SKM-1 (cell line): ENCODE measurements around the gene NNT.
"Not testable (repeated sequence)": the region's sequence is repeated elsewhere in the genome, so short reads cannot be mapped to it uniquely, and the experiment has no call there.

Experiments used
- DNase-seq: peaks from one replicate; lab custom pipeline; 2025; ENCODE audit not compliant: unreplicated experiment; lab: John Stamatoyannopoulos, UW

Gene NNT

DNA sequence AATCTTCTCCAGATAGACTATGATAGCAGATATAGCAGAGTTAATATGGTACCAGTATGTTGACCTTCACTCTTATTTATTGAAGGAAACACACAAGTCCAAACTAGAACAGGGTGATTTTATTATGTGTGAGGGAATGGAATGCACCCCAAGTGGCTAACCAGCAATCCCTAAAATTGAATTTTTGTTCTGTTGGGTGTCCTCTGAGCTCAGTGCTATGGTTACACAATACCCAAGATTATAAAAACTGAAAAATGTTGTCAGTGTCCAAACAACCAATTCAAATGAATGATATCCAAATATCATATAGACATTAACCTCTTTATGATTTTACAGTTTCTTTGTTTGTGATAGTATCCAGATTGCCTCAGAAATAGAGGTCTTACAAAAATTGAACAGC, 60.9 kb downstream of the NNT start:
- no peak for DNase-seq

GRCh38 chr5:43664501-43665040, 61.6 kb downstream of the NNT start:
- DNase-seq: no peak

GRCh38 chr5:43665749-43666148, 62.8 kb downstream of the NNT start:
- not testable (repeated sequence) for DNase-seq

DNA sequence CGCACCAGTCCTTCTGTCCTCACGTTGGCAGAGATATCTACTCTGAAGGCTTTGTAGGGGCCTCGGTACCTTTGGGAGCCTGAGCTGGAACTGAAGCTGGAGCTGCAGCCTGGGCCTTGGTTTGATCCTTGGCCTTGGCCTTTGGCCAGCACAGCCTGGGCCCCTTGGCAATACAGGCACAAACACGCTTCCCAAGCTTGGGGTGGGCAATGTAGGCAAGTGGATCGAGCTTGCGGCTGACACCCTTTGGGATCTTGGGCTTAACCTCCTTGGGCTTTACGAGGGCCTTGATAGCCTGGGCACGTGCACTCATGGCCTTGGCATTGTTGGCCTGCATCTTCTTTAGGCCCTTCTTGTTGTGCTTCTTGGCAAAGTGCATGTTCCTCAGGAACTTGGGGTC, 63.7 kb downstream of the NNT start:
- DNase-seq: not testable (repeated sequence)

GRCh38 chr5:43667379-43667778, 64.4 kb downstream of the NNT start:
- DNase-seq: not testable (repeated sequence)

GRCh38 chr5:43674536-43674935, 71.6 kb downstream of the NNT start:
- no peak for DNase-seq

DNA sequence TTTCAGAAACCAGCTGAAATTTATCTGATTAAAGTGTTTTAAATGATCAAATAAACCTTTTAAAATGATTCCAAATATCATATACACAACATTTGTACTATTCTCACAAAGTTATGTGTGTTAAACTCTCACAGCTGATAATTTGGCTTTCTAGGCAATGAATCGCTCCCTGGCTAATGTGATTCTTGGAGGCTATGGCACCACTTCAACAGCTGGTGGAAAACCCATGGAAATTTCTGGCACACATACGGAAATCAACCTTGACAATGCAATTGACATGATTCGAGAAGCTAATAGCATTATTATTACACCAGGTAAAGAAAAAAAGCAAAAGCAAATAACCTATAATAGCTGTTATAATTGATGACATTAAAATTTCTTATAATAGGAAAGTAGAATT, 72.4 kb downstream of the NNT start:
- no peak for DNase-seq

DNA sequence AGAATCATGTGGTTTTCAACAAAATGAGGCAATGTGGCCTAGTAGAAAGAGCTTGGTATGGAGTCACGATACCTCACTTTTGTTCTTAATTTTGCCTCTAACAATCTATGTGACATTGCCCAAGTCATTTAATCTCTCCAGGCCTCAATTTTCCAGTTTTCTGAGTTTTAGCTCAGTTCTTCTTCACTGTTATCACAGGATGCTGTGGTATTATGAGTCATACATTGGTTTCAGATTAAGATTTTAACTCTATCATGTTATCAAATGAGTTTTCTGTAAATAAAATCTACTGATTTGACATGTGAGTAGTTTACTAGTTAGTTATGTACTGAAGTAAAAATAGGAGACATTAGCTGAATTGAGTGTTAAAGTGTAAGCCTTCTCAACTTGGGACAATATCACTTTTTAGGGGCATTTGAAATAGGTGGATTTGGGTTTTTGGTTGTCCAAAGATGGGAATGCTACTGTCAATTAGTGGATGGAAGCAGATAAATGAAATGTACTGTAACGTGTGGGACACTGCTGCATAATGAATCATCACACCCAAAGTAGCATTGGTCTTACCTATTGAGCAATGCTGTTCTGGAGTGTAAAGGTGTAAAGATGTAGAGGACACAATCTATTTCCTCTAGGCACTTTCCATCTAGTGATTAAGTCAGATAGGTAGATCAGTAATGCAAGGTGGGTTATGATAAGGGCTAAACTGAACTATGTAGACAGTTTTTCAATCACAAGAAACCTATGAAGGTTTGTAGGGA, 73.3 kb downstream of the NNT start:
- DNase-seq: no peak

GRCh38 chr5:43677253-43677652, 74.3 kb downstream of the NNT start:
- no peak for DNase-seq

- no peak for DNase-seq
Measured at GRCh38 chr5:43679214-43679613, 76.2 kb downstream of the NNT start.

GRCh38 chr5:43680286-43680685, 77.3 kb downstream of the NNT start:
- no peak for DNase-seq

GRCh38 chr5:43683884-43684471, 81.0 kb downstream of the NNT start:
- DNase-seq: no peak

- no peak for DNase-seq
Measured at GRCh38 chr5:43685252-43685950, 82.4 kb downstream of the NNT start.

DNA sequence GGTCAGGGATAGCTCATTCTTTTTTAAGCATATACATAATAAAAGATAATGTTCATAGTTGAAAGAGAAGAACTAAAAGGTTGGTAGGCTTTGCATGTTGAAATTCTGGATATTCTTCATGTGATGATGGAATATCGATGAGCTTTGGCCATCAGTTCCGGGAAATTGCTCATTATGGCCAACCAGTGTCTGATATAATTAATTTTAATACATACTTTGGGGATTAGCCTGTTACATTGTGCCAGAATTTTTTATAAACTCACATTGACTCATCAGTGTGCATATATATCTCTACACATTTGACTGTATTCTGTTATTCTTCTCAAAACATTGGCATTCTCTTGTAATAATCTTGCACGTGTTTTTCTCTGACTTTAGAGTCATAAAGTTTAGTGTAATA, 84.3 kb downstream of the NNT start:
- no peak for DNase-seq

DNA sequence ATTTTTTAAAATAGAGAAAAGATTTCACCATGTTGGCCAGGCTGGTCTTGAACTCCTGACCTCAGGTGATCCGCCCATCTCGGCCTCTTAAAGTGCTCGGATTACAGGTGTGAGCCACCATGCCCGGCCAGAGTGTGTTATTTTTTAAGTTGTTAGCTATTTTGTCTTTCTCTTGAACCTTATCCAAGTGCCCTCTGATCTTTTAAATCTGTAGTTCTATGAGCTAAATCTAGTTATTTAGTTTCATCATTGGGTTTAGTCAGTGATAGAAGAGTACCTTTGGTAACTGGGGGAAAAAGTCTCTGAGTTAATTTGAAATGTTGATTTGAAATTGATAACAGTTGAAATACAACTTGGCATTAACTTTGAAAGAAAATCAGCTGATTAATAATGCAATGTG, 88.3 kb downstream of the NNT start:
- DNase-seq: no peak

DNA sequence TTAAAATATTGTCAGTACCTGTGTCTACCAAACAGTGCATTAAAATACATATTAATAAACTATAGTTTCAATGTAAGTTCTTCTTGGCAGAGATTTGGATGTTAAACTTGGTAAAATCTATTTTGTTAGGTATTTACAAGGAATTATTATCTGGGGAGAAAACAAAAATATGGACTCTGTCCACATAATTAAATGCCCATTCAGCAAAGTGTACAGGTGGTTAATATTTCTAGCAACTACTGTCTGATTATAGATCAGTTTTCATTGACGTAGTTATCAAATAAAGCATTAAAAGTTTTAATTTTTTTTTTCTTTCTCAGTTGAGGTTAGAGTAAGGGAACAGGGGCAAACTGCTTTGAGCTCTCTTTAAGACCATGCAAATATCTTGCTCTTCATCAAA, 88.9 kb downstream of the NNT start:
- no peak for DNase-seq

DNA sequence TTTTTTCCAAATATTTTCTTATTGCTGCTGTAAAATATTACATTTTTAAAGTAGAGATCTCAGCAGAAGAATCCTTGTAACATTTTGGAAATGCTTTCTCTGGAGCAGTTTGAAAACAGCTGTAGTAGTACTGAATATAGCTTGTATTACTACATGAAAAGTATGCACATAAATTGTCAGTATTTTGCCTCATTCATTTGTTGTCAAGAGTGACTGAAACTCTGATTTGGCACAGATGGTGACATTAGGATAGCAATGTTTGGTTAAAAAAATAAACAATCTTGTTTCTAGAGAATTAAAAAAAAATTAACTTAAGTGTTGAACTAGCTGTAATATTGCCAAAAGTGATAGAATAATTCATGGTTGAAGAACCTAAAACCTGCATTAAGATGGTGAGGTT, 90.4 kb downstream of the NNT start:
- no peak for DNase-seq

- no peak for DNase-seq
Measured at GRCh38 chr5:43694027-43694426, 91.0 kb downstream of the NNT start.

DNA sequence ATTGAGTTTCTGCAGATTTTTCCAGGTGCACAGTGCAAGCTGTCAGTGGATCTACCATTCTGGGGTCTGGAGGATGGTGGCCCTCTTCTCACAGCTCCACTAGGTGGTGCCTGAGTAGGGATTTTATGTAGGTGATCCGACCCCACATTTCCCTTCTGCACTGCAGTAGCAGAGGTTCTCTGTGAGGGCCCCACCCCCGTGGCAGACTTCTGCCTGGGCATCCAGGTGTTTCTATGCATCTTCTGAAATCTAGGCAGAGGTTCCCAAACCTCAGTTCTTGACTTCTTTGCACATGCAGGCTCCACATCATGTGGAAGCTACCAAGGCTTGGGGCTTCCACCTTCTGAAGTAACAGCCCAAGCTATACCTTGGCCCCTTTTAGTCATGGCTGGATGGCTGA, 93.5 kb downstream of the NNT start:
- DNase-seq: not testable (repeated sequence)

GRCh38 chr5:43699910-43700309, 96.9 kb downstream of the NNT start:
- DNase-seq: no peak

DNA sequence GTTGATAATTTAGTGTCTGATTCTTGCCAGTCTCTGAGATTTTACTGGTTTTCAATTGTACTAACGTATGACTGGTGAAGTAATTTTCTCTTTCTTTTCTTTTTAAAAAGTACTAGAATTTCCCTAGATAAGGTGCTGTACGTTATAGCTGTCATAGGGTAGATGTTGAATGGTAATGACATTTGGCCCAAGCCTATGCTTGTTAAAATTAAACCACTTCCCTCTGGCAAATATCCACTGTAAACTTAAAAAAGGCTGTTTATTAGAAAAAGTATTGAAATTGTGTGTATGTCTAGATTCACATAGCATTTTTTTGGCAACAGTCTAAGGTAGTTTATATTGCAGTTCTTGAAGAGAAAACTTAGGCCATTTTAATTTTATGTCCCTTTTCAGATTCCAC, 97.6 kb downstream of the NNT start:
- DNase-seq: no peak

GRCh38 chr5:43701227-43701626, 98.2 kb downstream of the NNT start:
- DNase-seq: no peak
